Coronary artery (tissue), 2 donors: Measurements from ENCODE around the gene IRX5.

Experiments used
- DNase-seq: peaks from one replicate; pipeline ENCODE4 v3.0.0-alpha.2; 2017; ENCODE audit warnings: low spot score
- H3K27ac ChIP-seq, 2 donors: fragments of 200-600 bp; sonication (generic); one replicate each; pipeline ENCODE4 v1.5.1; 2016 to 2019
- H3K4me3 ChIP-seq: fragments of 200-600 bp; sonication (generic); 2 replicates; pipeline ENCODE4 v1.5.1; 2016; ENCODE audit warnings: mild to moderate bottlenecking, moderate library complexity
- CTCF ChIP-seq: fragments of 200-600 bp; sonication (generic); IDR thresholded peaks from one replicate; pipeline ENCODE4 v1.5.1; 2019; ENCODE audit warnings: antibody characterized with exemption

The IRX5 gene

GRCh38 chr16:54930869-54931119 lies 129 bp downstream of the IRX5 start:
- TF ChIP-seq CTCF, result no peak
- Histone ChIP-seq H3K27ac (peak overlapping the region; percentile 59 to 95), H3K4me3 (peak overlapping the region; percentile 80)
- DNase-seq, result no peak

- peak overlapping the region; percentile 59 to 95 for H3K27ac ChIP-seq
- DNase-seq, result no peak
- no peak for TF ChIP-seq CTCF
- peak overlapping the region; percentile 80 for H3K4me3 ChIP-seq
These were observed 702 bp downstream of the IRX5 start for GRCh38 chr16:54931120-54932014.

- Histone ChIP-seq H3K4me3 (peak overlapping the region; percentile 80), H3K27ac (no peak overlapping the region)
- no peak for DNase-seq
- TF ChIP-seq CTCF, result no peak
These were observed 1.5 kb downstream of the IRX5 start for GRCh38 chr16:54932021-54932660.

- no peak for DNase-seq
- peak overlapping the region; percentile 80 for H3K4me3 ChIP-seq
- H3K27ac ChIP-seq, result no peak overlapping the region
- no peak for TF ChIP-seq CTCF
These were observed 2.1 kb downstream of the IRX5 start for GRCh38 chr16:54932737-54933254.

GRCh38 chr16:54933281-54934011 lies 2.8 kb downstream of the IRX5 start:
- no peak overlapping the region for H3K27ac ChIP-seq
- H3K4me3 ChIP-seq, result no peak overlapping the region
- no peak for TF ChIP-seq CTCF
- no peak for DNase-seq

GRCh38 chr16:54934481-54935265 lies 4.0 kb downstream of the IRX5 start:
- TF ChIP-seq CTCF, result no peak
- H3K4me3 ChIP-seq, result no peak overlapping the region
- no peak overlapping the region for H3K27ac ChIP-seq
- DNase-seq, result no peak
